Mesothelial cell of epicardium (in vitro differentiated cells): Measurements from ENCODE around the gene C16orf89. TPM values are rescaled to one million over a fixed set of nuclear protein-coding genes. Genes with fewer than 3 reads are reported as not detected.

Experiments used
- DNase-seq, 2 experiments: peaks; one replicate each; pipeline ENCODE4 v3.0.0; 2021; ENCODE audit warnings: low spot score in 2 of 2; ENCODE audit not compliant: unreplicated experiment in 2 of 2
- H3K27ac Mint-ChIP-seq: 2 replicates; pipeline ENCODE4 v1.8.0; 2021; ENCODE audit warnings: mixed read lengths
- H3K27me3 Mint-ChIP-seq: 2 replicates; pipeline ENCODE4 v1.8.0; 2021; ENCODE audit warnings: low read depth, mixed read lengths
- H3K36me3 Mint-ChIP-seq: 2 replicates; pipeline ENCODE4 v1.8.0; 2021; ENCODE audit warnings: mixed read lengths
- H3K4me1 Mint-ChIP-seq: 2 replicates; pipeline ENCODE4 v1.8.0; 2021; ENCODE audit warnings: mixed read lengths
- H3K4me3 Mint-ChIP-seq: 2 replicates; pipeline ENCODE4 v1.8.0; 2021; ENCODE audit warnings: mild to moderate bottlenecking, moderate library complexity, mixed read lengths
- H3K9me3 Mint-ChIP-seq: 2 replicates; pipeline ENCODE4 v1.8.0; 2021; ENCODE audit warnings: mixed read lengths
- total RNA-seq: library from RNA; stranded (reverse); gene quantifications from 3 replicates; pipeline ENCODE4 v1.2.1, GENCODE V29; 2021
- TF ChIP-seq, protein P1 (sequence below): fragments of 200-600 bp; sonication (generic); IDR thresholded peaks from one replicate; pipeline ENCODE4 v1.5.0; 2021; ENCODE audit warnings: antibody characterized with exemption; ENCODE audit not compliant: unreplicated experiment

The C16orf89 gene
- total RNA-seq, 1 donor from 2014 or later: 0.87 TPM

DNA sequence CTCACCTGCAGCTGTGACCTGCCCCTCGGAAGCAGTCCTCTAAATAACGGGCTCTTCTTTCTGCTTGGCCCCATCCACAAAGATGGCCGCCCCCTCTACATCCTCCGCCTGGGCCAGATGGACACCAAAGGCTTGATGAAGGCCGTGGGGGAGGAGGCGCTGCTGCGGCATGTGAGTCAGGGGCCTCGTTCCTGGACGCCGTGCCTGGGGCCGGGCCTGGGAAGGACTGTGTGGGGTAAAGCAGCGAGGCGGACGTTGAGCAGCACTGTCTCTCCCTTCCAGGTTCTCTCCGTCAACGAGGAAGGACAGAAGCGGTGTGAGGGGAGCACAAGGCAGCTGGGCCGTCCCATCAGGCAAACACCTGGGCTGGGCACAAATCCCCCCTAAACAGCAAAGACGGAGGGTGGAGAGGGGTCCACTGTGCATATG lies 65.2 kb downstream of the C16orf89 start:
- no peak overlapping the region for H3K27ac Mint-ChIP-seq

DNA sequence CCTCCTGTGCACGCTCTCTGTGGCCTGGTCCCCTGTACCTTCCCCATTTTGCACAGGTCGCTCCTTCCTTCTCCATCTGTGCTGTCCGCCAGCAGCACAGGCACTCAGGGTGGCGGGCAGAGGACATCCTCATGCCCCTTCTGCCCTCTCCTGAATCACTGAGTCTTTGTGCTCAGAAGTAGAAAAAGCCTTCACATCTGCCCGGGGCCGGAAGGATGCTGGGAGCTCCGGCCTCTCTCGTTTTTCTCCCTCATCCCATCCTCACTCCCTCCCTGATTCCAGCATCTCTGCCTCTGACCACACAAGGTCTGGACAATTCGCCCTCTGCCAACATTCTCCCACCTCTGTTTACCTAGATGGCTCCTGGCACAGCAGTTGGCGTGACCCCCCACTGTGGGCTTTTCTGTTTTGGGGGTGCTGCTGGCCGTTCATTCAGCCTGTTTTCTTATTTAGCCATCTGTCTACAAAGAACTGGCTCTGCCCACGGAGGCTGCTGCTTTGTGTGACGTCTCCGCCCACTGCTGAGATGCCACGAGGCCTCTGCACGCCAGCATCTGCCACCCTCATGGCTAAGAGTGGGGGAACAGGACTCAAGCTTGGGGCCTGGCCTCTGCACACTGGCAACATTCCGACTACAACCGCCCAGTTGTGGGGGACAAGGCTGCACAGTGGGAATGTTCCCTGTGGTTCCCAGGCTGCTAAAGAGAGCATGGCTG lies 70.9 kb downstream of the C16orf89 start:
- H3K9me3 Mint-ChIP-seq: no peaks in the 10 kb centered on the region
- no peak for DNase-seq
- no peaks in the 10 kb centered on the region for H3K4me1 Mint-ChIP-seq
- H3K4me3 Mint-ChIP-seq: no peak overlapping the region
- H3K27ac Mint-ChIP-seq: no peak overlapping the region
- H3K27me3 Mint-ChIP-seq: peaks cover 31% of the 10 kb centered on the region
- H3K36me3 Mint-ChIP-seq: no peaks in the 10 kb centered on the region
- TF ChIP-seq, protein P1, sequence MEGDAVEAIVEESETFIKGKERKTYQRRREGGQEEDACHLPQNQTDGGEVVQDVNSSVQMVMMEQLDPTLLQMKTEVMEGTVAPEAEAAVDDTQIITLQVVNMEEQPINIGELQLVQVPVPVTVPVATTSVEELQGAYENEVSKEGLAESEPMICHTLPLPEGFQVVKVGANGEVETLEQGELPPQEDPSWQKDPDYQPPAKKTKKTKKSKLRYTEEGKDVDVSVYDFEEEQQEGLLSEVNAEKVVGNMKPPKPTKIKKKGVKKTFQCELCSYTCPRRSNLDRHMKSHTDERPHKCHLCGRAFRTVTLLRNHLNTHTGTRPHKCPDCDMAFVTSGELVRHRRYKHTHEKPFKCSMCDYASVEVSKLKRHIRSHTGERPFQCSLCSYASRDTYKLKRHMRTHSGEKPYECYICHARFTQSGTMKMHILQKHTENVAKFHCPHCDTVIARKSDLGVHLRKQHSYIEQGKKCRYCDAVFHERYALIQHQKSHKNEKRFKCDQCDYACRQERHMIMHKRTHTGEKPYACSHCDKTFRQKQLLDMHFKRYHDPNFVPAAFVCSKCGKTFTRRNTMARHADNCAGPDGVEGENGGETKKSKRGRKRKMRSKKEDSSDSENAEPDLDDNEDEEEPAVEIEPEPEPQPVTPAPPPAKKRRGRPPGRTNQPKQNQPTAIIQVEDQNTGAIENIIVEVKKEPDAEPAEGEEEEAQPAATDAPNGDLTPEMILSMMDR: no peak

More for the DNA sequence above, 65.2 kb downstream of the C16orf89 start:
- no peaks in the 10 kb centered on the region for H3K9me3 Mint-ChIP-seq
- H3K4me3 Mint-ChIP-seq: no peak overlapping the region
- TF ChIP-seq, protein P1: no peak
- no peaks in the 10 kb centered on the region for H3K36me3 Mint-ChIP-seq
- DNase-seq: no peak
- H3K4me1 Mint-ChIP-seq: no peaks in the 10 kb centered on the region
- H3K27me3 Mint-ChIP-seq: peaks cover 21% of the 10 kb centered on the region

Other genes starting within 250 kb of the C16orf89 start
- 96.6 to 105 TPM (median 104 TPM) in 3 replicates for gene GLYR1, start 218.7 kb downstream of the C16orf89 start, total RNA-seq
- 37.2 to 40.5 TPM (median 39.7 TPM) in 3 replicates for gene UBN1, start 218.5 kb downstream of the C16orf89 start, total RNA-seq
- gene PPL, start 128.8 kb downstream of the C16orf89 start, total RNA-seq: 36.0 to 37.1 TPM (median 36.8 TPM) in 3 replicates
- gene SEC14L5, start 107.6 kb downstream of the C16orf89 start, total RNA-seq: 0.09 to 0.13 TPM in 2 of 3 replicates, not detected in the other
- 12.6 to 16.9 TPM (median 15.6 TPM) in 3 replicates for gene NAGPA, start 32.0 kb downstream of the C16orf89 start, total RNA-seq
- gene ALG1, start 5.9 kb upstream of the C16orf89 start, total RNA-seq: 18.0 to 21.3 TPM (median 19.4 TPM) in 3 replicates
- gene EEF2KMT, start 31.8 kb upstream of the C16orf89 start, total RNA-seq: 10.7 to 11.6 TPM (median 11.5 TPM) in 3 replicates